ENCODE data around the gene MTUS2.
"Not testable (repeated sequence)": the region's sequence is repeated elsewhere in the genome, so short reads cannot be mapped to it uniquely, and the experiment has no call there.

MTUS2 gene

DNA sequence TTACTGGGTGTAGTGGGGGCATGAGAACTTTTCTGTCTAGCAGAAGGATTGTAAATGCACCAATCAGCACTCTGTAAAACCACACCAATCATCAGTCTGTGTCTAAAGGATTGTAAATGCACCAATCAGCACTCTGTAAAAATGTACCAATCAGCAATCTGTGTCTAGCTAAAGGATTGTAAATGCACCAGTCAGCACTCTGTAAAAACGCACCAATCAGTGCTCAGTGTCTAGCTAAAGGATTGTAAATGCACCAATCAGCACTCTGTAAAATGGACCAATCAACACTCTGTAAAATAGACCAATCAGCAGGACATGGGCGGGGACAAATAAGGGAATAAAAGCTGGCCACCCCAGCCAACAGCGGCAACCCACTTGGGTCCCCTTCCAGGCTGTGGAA lies 170.2 kb downstream of the MTUS2 start:
- POLR2A ChIA-PET; H3K36me3 ChIP-seq (ENCODE audit: control insufficient read depth in 4 of 4, insufficient read depth in 4 of 4, low read length in 3 of 4); DNase-seq; H3K9me3 ChIP-seq (ENCODE audit: control extremely low read depth in 1 of 5, control insufficient read depth in 4 of 5, insufficient read depth in 2 of 5, low read depth in 1 of 5, low read length in 4 of 5); H3K4me3 ChIP-seq (ENCODE audit: control insufficient read depth in 1 of 7, extremely low read depth in 1 of 7, insufficient read depth in 4 of 7, low read depth in 2 of 7, low read length in 6 of 7); H3K27me3 ChIP-seq (replicated peaks in 2 of 5; ENCODE audit: control insufficient read depth in 4 of 5, insufficient read depth in 5 of 5, low read length in 4 of 5); H3K27ac ChIP-seq (ENCODE audit: insufficient read depth in 1 of 2, low read depth in 1 of 2, low read length in 2 of 2, poor library complexity in 1 of 2, severe bottlenecking in 2 of 2); CTCF ChIA-PET; H3K4me1 ChIP-seq (ENCODE audit: control extremely low read depth in 1 of 4, control insufficient read depth in 4 of 4, insufficient read depth in 4 of 4, low read length in 3 of 4): not testable (repeated sequence)
- WGBS (ENCODE audit: insufficient coverage): 100% methylated on average over 1 of the region's 3 CpGs

DNA sequence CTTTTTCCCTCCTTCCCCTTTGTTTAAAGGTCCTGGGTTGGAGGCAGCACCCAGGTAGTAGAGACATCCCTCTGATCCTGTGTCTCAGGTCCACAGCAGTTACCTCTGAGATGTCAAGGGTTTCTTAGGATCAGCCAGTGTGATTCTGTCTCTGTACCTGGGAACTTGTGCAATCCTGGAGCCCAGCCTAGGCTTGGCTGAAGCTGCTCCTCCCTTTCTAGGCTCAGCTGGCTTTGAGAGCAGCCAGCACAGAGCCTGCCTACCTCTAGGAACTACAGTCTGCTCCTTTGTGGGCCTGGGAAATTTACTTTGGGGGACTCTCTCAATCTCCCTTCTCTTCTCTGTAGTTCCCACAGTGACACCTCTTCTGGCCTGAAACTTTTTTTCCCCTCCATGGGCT lies 171.6 kb downstream of the MTUS2 start:
- Histone ChIP-seq H3K9me3 (ENCODE audit: control extremely low read depth in 1 of 5, control insufficient read depth in 4 of 5, insufficient read depth in 2 of 5, low read depth in 1 of 5, low read length in 4 of 5) (peaks cover 0 to 2% (median 0%) of the 10 kb centered on the region in 5 experiments), H3K4me3 (ENCODE audit: control insufficient read depth in 1 of 7, extremely low read depth in 1 of 7, insufficient read depth in 4 of 7, low read depth in 2 of 7, low read length in 6 of 7) (no peak overlapping the region), H3K4me1 (ENCODE audit: control extremely low read depth in 1 of 4, control insufficient read depth in 4 of 4, insufficient read depth in 4 of 4, low read length in 3 of 4) (no peaks in the 10 kb centered on the region), H3K27ac (ENCODE audit: insufficient read depth in 1 of 2, low read depth in 1 of 2, low read length in 2 of 2, poor library complexity in 1 of 2, severe bottlenecking in 2 of 2) (no peak overlapping the region), H3K27me3 (replicated peaks in 2 of 5; ENCODE audit: control insufficient read depth in 4 of 5, insufficient read depth in 5 of 5, low read length in 4 of 5) (no peaks in the 10 kb centered on the region), H3K36me3 (ENCODE audit: control insufficient read depth in 4 of 4, insufficient read depth in 4 of 4, low read length in 3 of 4) (no peaks in the 10 kb centered on the region)
- ChIA-PET POLR2A (no interaction called here), CTCF (no interaction called here)
- no peak for DNase-seq

DNA sequence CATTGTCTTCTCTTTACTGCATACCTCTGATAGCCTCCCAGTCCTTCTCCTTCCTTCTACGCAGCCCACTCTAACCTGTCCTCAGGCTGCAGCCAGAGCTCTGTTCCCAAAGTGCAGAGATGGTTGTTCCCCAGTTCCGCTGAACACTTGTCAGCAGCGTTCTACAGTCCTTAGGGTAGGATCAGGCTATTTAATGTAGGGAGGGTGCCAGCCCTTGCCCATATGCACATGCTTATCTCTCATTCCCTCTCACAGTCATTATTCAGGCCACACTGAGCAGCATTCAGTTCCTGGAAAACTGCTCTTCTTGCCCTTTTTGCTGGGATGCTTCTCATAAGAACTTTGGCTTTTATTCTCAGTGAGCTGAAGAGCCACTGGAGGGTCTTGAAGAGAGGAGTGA lies 180.7 kb downstream of the MTUS2 start:
- 90% methylated on average over 2 of the region's 3 CpGs for WGBS (ENCODE audit: insufficient coverage)
- POLR2A ChIA-PET: no interaction called here
- Histone ChIP-seq H3K27me3 (replicated peaks in 2 of 5; ENCODE audit: control insufficient read depth in 4 of 5, insufficient read depth in 5 of 5, low read length in 4 of 5) (peaks cover 0 to 1% (median 0%) of the 10 kb centered on the region in 5 experiments), H3K9me3 (ENCODE audit: control extremely low read depth in 1 of 5, control insufficient read depth in 4 of 5, insufficient read depth in 2 of 5, low read depth in 1 of 5, low read length in 4 of 5) (peaks cover 0 to 3% (median 0%) of the 10 kb centered on the region in 5 experiments), H3K36me3 (ENCODE audit: control insufficient read depth in 4 of 4, insufficient read depth in 4 of 4, low read length in 3 of 4) (no peaks in the 10 kb centered on the region), H3K27ac (ENCODE audit: insufficient read depth in 1 of 2, low read depth in 1 of 2, low read length in 2 of 2, poor library complexity in 1 of 2, severe bottlenecking in 2 of 2) (no peak overlapping the region), H3K4me1 (ENCODE audit: control extremely low read depth in 1 of 4, control insufficient read depth in 4 of 4, insufficient read depth in 4 of 4, low read length in 3 of 4) (no peaks in the 10 kb centered on the region), H3K4me3 (ENCODE audit: control insufficient read depth in 1 of 7, extremely low read depth in 1 of 7, insufficient read depth in 4 of 7, low read depth in 2 of 7, low read length in 6 of 7) (no peak overlapping the region)
- CTCF ChIA-PET: no interaction called here
- DNase-seq: no peak

DNA sequence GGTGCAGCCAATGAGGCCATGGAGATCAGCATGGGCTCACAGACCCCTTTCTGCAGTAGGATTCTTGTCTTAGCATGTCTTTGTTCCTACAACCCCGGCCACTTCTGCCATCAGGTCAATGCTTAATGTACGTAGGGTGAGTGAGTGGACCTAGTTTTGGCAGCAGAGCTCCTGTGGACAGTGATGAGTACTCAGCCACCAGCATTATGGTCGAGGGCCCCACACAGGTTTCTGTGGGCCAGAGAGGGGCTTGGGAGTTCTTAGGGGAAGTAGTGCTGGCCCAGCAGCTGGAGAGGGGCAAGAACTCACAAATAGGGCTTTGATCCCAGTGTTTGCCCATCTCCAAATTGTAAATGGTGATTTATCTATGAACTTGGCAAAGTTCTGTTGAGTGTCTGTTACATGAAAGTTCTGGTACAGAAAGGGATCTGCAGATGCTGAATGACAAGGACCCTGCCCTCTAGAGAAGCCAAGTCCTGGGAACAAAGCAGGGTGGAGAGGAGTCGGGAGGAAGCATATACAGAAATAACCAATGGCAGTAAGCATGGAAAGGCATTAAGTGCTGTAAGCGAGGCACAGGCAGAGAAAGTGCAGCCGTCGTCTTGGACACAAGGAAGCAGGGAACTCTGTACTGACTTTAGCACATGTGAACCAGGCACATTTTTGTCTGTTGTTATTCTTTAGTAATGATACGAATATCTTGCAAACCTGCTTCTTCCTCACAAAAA lies 185.1 kb downstream of the MTUS2 start:
- H3K27ac ChIP-seq (ENCODE audit: insufficient read depth in 1 of 2, low read depth in 1 of 2, low read length in 2 of 2, poor library complexity in 1 of 2, severe bottlenecking in 2 of 2): no peak overlapping the region
- H3K4me3 ChIP-seq (ENCODE audit: control insufficient read depth in 1 of 7, extremely low read depth in 1 of 7, insufficient read depth in 4 of 7, low read depth in 2 of 7, low read length in 6 of 7): no peak overlapping the region
- no peaks in the 10 kb centered on the region for H3K36me3 ChIP-seq (ENCODE audit: control insufficient read depth in 4 of 4, insufficient read depth in 4 of 4, low read length in 3 of 4)
- POLR2A ChIA-PET: no interaction called here
- peaks cover 0 to 3% (median 0%) of the 10 kb centered on the region in 5 experiments for H3K9me3 ChIP-seq (ENCODE audit: control extremely low read depth in 1 of 5, control insufficient read depth in 4 of 5, insufficient read depth in 2 of 5, low read depth in 1 of 5, low read length in 4 of 5)
- CTCF ChIA-PET: no interaction called here
- H3K27me3 ChIP-seq (replicated peaks in 2 of 5; ENCODE audit: control insufficient read depth in 4 of 5, insufficient read depth in 5 of 5, low read length in 4 of 5): peaks cover 0 to 1% (median 0%) of the 10 kb centered on the region in 5 experiments
- no peak for DNase-seq
- WGBS (ENCODE audit: insufficient coverage): 82% methylated on average over 8 of the region's 8 CpGs
- no peaks in the 10 kb centered on the region for H3K4me1 ChIP-seq (ENCODE audit: control extremely low read depth in 1 of 4, control insufficient read depth in 4 of 4, insufficient read depth in 4 of 4, low read length in 3 of 4)

DNA sequence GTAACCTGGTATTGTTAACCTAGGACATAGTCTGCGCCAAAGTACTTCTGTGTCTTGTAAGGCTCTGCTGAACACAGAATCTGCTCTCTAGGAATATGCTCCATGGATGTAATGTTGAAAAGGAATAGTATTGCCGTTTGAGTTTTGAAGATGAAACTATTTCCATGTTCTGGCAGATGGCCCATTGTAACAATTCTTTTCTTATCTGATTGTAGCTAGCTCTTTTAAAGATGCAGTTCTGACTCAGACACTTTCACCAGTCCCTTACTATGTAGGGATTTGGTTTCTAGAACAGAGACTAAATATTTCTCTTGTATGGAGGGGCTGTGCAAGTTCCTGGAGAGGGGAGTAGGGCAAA lies 185.6 kb downstream of the MTUS2 start:
- Histone ChIP-seq H3K36me3 (ENCODE audit: control insufficient read depth in 4 of 4, insufficient read depth in 4 of 4, low read length in 3 of 4) (no peaks in the 10 kb centered on the region), H3K27ac (ENCODE audit: insufficient read depth in 1 of 2, low read depth in 1 of 2, low read length in 2 of 2, poor library complexity in 1 of 2, severe bottlenecking in 2 of 2) (no peak overlapping the region), H3K27me3 (replicated peaks in 2 of 5; ENCODE audit: control insufficient read depth in 4 of 5, insufficient read depth in 5 of 5, low read length in 4 of 5) (peaks cover 0 to 1% (median 0%) of the 10 kb centered on the region in 5 experiments), H3K4me1 (ENCODE audit: control extremely low read depth in 1 of 4, control insufficient read depth in 4 of 4, insufficient read depth in 4 of 4, low read length in 3 of 4) (no peaks in the 10 kb centered on the region), H3K9me3 (ENCODE audit: control extremely low read depth in 1 of 5, control insufficient read depth in 4 of 5, insufficient read depth in 2 of 5, low read depth in 1 of 5, low read length in 4 of 5) (peaks cover 0 to 2% (median 0%) of the 10 kb centered on the region in 5 experiments), H3K4me3 (ENCODE audit: control insufficient read depth in 1 of 7, extremely low read depth in 1 of 7, insufficient read depth in 4 of 7, low read depth in 2 of 7, low read length in 6 of 7) (no peak overlapping the region)
- POLR2A ChIA-PET: no interaction called here
- no peak for DNase-seq
- CTCF ChIA-PET: no interaction called here
- WGBS (ENCODE audit: insufficient coverage): 100% methylated on average over 1 of the region's 2 CpGs

DNA sequence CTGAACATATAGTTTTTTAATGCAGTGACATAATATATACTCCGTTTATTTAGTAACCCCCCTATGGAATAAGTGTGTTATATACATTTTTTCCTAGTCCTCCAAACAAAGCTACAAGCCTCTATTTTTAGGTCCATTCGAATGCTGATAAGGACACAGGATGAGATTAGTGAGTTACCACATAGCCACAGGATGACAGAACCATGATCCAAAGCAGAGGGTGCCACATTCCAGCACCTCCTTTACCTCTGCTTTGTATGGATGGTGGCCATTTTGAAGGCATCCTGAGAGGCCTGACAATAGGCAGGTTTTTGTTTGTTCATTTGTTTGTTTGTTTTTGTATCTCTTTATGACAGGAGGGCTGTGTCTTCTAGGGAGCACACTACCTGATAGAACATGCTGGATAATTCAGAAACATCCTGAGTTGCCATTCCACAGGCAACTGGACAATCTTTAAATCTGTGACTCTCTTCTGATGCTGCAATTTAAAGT lies 186.3 kb downstream of the MTUS2 start:
- Histone ChIP-seq H3K9me3 (ENCODE audit: control extremely low read depth in 1 of 5, control insufficient read depth in 4 of 5, insufficient read depth in 2 of 5, low read depth in 1 of 5, low read length in 4 of 5) (no peaks in the 10 kb centered on the region), H3K36me3 (ENCODE audit: control insufficient read depth in 4 of 4, insufficient read depth in 4 of 4, low read length in 3 of 4) (no peaks in the 10 kb centered on the region), H3K27ac (ENCODE audit: insufficient read depth in 1 of 2, low read depth in 1 of 2, low read length in 2 of 2, poor library complexity in 1 of 2, severe bottlenecking in 2 of 2) (no peak overlapping the region), H3K4me1 (ENCODE audit: control extremely low read depth in 1 of 4, control insufficient read depth in 4 of 4, insufficient read depth in 4 of 4, low read length in 3 of 4) (no peaks in the 10 kb centered on the region), H3K27me3 (replicated peaks in 2 of 5; ENCODE audit: control insufficient read depth in 4 of 5, insufficient read depth in 5 of 5, low read length in 4 of 5) (peaks cover 0 to 1% (median 0%) of the 10 kb centered on the region in 5 experiments), H3K4me3 (ENCODE audit: control insufficient read depth in 1 of 7, extremely low read depth in 1 of 7, insufficient read depth in 4 of 7, low read depth in 2 of 7, low read length in 6 of 7) (no peak overlapping the region)
- WGBS (ENCODE audit: insufficient coverage): no CpG with 5 or more reads among the region's 2 CpGs
- no peak for DNase-seq
- CTCF ChIA-PET: no interaction called here
- POLR2A ChIA-PET: no interaction called here

DNA sequence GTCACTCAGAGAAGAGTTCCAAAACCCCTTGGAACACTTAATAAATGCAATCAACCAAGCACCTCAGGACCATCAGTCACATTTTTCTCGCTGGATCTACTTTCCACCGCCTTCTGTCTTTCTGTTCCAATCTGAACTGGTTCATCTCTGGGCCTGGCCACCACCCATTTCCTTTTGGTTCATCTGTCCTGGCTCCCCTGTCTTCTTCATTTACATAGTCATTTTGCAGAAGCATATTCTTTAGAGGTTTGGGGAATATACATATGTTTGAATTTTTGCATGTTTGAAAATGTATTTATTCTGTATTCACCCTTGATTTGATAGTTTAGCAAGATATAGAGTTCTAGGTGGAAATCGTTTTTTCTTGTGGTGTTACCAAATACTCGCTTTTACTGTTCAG lies 188.2 kb downstream of the MTUS2 start:
- WGBS (ENCODE audit: insufficient coverage): 73% methylated on average over 2 of the region's 4 CpGs
- ChIA-PET CTCF (no interaction called here), POLR2A (no interaction called here)
- peaks cover 0 to 4% (median 0%) of the 10 kb centered on the region in 5 experiments for H3K27me3 ChIP-seq (replicated peaks in 2 of 5; ENCODE audit: control insufficient read depth in 4 of 5, insufficient read depth in 5 of 5, low read length in 4 of 5)
- no peak overlapping the region for H3K27ac ChIP-seq (ENCODE audit: insufficient read depth in 1 of 2, low read depth in 1 of 2, low read length in 2 of 2, poor library complexity in 1 of 2, severe bottlenecking in 2 of 2)
- no peaks in the 10 kb centered on the region for H3K4me1 ChIP-seq (ENCODE audit: control extremely low read depth in 1 of 4, control insufficient read depth in 4 of 4, insufficient read depth in 4 of 4, low read length in 3 of 4)
- no peaks in the 10 kb centered on the region for H3K36me3 ChIP-seq (ENCODE audit: control insufficient read depth in 4 of 4, insufficient read depth in 4 of 4, low read length in 3 of 4)
- no peaks in the 10 kb centered on the region for H3K9me3 ChIP-seq (ENCODE audit: control extremely low read depth in 1 of 5, control insufficient read depth in 4 of 5, insufficient read depth in 2 of 5, low read depth in 1 of 5, low read length in 4 of 5)
- DNase-seq: no peak
- H3K4me3 ChIP-seq (ENCODE audit: control insufficient read depth in 1 of 7, extremely low read depth in 1 of 7, insufficient read depth in 4 of 7, low read depth in 2 of 7, low read length in 6 of 7): no peak overlapping the region

Data from common myeloid progenitor, CD34-positive (primary cell).